Measurements from ENCODE around the gene TMTC2. TPM values are rescaled to one million over a fixed set of nuclear protein-coding genes. Genes with fewer than 3 reads are reported as not detected.

TMTC2 gene
- total and polyA plus RNA-seq, 5 donors from 2014 or later: 0.10 to 6.3 (median 0.21) TPM

GRCh38 chr12:82898441-82898840 lies 211.7 kb downstream of the TMTC2 start:
- H3K4me1 ChIP-seq (ENCODE audit: control insufficient read depth, insufficient read depth, low read length, poor library complexity, severe bottlenecking): no peaks in the 10 kb centered on the region
- H3K36me3 ChIP-seq (ENCODE audit: control insufficient read depth, insufficient read depth, low read length): no peaks in the 10 kb centered on the region
- H3K4me3 ChIP-seq (ENCODE audit: low read depth, low read length): no peak overlapping the region
- Mint-ChIP-seq H3K36me3 (peaks cover 4% of the 10 kb centered on the region), H3K27me3 (no peaks in the 10 kb centered on the region), H3K27ac (no peak overlapping the region), H3K4me3 (no peak overlapping the region), H3K9me3 (peaks cover 0 to 3% (median 0%) of the 10 kb centered on the region in 7 donors), H3K4me1 (no peaks in the 10 kb centered on the region)
- H3K9me3 ChIP-seq (ENCODE audit: control insufficient read depth in 2 of 2, low read length in 2 of 2): no peaks in the 10 kb centered on the region
- DNase-seq (no peak), ATAC-seq (ENCODE audit: low read depth in 2 of 2) (no peak)
- H3K27ac ChIP-seq (ENCODE audit: insufficient read depth, low read length, poor library complexity, severe bottlenecking): no peak overlapping the region
- H3K27me3 ChIP-seq (ENCODE audit: control insufficient read depth, insufficient read depth, low read length): no peaks in the 10 kb centered on the region

- no peak for DNase-seq
- no peaks in the 10 kb centered on the region for H3K36me3 ChIP-seq (ENCODE audit: control insufficient read depth, insufficient read depth, low read length)
- Mint-ChIP-seq H3K27ac (no peak overlapping the region), H3K9me3 (no peaks in the 10 kb centered on the region), H3K4me1 (no peaks in the 10 kb centered on the region), H3K4me3 (no peak overlapping the region), H3K36me3 (no peaks in the 10 kb centered on the region), H3K27me3 (no peaks in the 10 kb centered on the region)
- ATAC-seq (ENCODE audit: low read depth in 2 of 2): no peak
- H3K4me3 ChIP-seq (ENCODE audit: low read depth, low read length): no peak overlapping the region
- no peaks in the 10 kb centered on the region for H3K9me3 ChIP-seq (ENCODE audit: control insufficient read depth in 2 of 2, low read length in 2 of 2)
- no peaks in the 10 kb centered on the region for H3K27me3 ChIP-seq (ENCODE audit: control insufficient read depth, insufficient read depth, low read length)
- no peaks in the 10 kb centered on the region for H3K4me1 ChIP-seq (ENCODE audit: control insufficient read depth, insufficient read depth, low read length, poor library complexity, severe bottlenecking)
- no peak overlapping the region for H3K27ac ChIP-seq (ENCODE audit: insufficient read depth, low read length, poor library complexity, severe bottlenecking)
These were observed 217.6 kb downstream of the TMTC2 start for GRCh38 chr12:82904219-82904790.

GRCh38 chr12:82910246-82910893 lies 223.7 kb downstream of the TMTC2 start:
- no peak overlapping the region for H3K27ac Mint-ChIP-seq

GRCh38 chr12:82912406-82912805 lies 225.7 kb downstream of the TMTC2 start:
- no peaks in the 10 kb centered on the region for H3K4me1 ChIP-seq (ENCODE audit: control insufficient read depth, insufficient read depth, low read length, poor library complexity, severe bottlenecking)
- Mint-ChIP-seq H3K4me1 (no peaks in the 10 kb centered on the region), H3K27ac (no peak overlapping the region), H3K4me3 (no peak overlapping the region), H3K27me3 (no peaks in the 10 kb centered on the region), H3K9me3 (peaks cover 0 to 1% (median 0%) of the 10 kb centered on the region in 7 donors), H3K36me3 (no peaks in the 10 kb centered on the region)
- no peak overlapping the region for H3K4me3 ChIP-seq (ENCODE audit: low read depth, low read length)
- no peaks in the 10 kb centered on the region for H3K9me3 ChIP-seq (ENCODE audit: control insufficient read depth in 2 of 2, low read length in 2 of 2)
- ATAC-seq (ENCODE audit: low read depth in 2 of 2) (no peak), DNase-seq (no peak)
- H3K27ac ChIP-seq (ENCODE audit: insufficient read depth, low read length, poor library complexity, severe bottlenecking): no peak overlapping the region
- H3K36me3 ChIP-seq (ENCODE audit: control insufficient read depth, insufficient read depth, low read length): no peaks in the 10 kb centered on the region
- H3K27me3 ChIP-seq (ENCODE audit: control insufficient read depth, insufficient read depth, low read length): no peaks in the 10 kb centered on the region

More at GRCh38 chr12:82910246-82910893, 223.7 kb downstream of the TMTC2 start:
- Histone ChIP-seq H3K27ac (ENCODE audit: insufficient read depth, low read length, poor library complexity, severe bottlenecking) (no peak overlapping the region), H3K4me3 (ENCODE audit: low read depth, low read length) (no peak overlapping the region), H3K27me3 (ENCODE audit: control insufficient read depth, insufficient read depth, low read length) (no peaks in the 10 kb centered on the region), H3K36me3 (ENCODE audit: control insufficient read depth, insufficient read depth, low read length) (no peaks in the 10 kb centered on the region), H3K4me1 (ENCODE audit: control insufficient read depth, insufficient read depth, low read length, poor library complexity, severe bottlenecking) (no peaks in the 10 kb centered on the region), H3K9me3 (ENCODE audit: control insufficient read depth in 2 of 2, low read length in 2 of 2) (no peaks in the 10 kb centered on the region)
- DNase-seq (no peak), ATAC-seq (ENCODE audit: low read depth in 2 of 2) (no peak)
- Mint-ChIP-seq H3K4me3 (no peak overlapping the region), H3K4me1 (no peaks in the 10 kb centered on the region), H3K9me3 (peaks cover 0 to 1% (median 0%) of the 10 kb centered on the region in 7 donors), H3K36me3 (no peaks in the 10 kb centered on the region), H3K27me3 (no peaks in the 10 kb centered on the region)

GRCh38 chr12:82919388-82920054 lies 232.8 kb downstream of the TMTC2 start:
- H3K4me3 Mint-ChIP-seq: no peak overlapping the region
- ATAC-seq (ENCODE audit: low read depth in 2 of 2) (no peak), DNase-seq (no peak)
- H3K27ac Mint-ChIP-seq: no peak overlapping the region
- no peaks in the 10 kb centered on the region for H3K9me3 ChIP-seq (ENCODE audit: control insufficient read depth in 2 of 2, low read length in 2 of 2)
- no peaks in the 10 kb centered on the region for H3K27me3 ChIP-seq (ENCODE audit: control insufficient read depth, insufficient read depth, low read length)
- H3K4me1 ChIP-seq (ENCODE audit: control insufficient read depth, insufficient read depth, low read length, poor library complexity, severe bottlenecking): no peaks in the 10 kb centered on the region
- H3K36me3 ChIP-seq (ENCODE audit: control insufficient read depth, insufficient read depth, low read length): no peaks in the 10 kb centered on the region
- H3K27me3 Mint-ChIP-seq: no peaks in the 10 kb centered on the region
- H3K27ac ChIP-seq (ENCODE audit: insufficient read depth, low read length, poor library complexity, severe bottlenecking): no peak overlapping the region
- H3K9me3 Mint-ChIP-seq: peaks cover 0 to 1% (median 0%) of the 10 kb centered on the region in 7 donors
- H3K4me3 ChIP-seq (ENCODE audit: low read depth, low read length): no peak overlapping the region
- no peaks in the 10 kb centered on the region for H3K36me3 Mint-ChIP-seq
- H3K4me1 Mint-ChIP-seq: no peaks in the 10 kb centered on the region

GRCh38 chr12:82923935-82924334 lies 237.2 kb downstream of the TMTC2 start:
- Mint-ChIP-seq H3K36me3 (no peaks in the 10 kb centered on the region), H3K27me3 (no peaks in the 10 kb centered on the region), H3K4me1 (no peaks in the 10 kb centered on the region), H3K27ac (no peak overlapping the region), H3K9me3 (peaks cover 0 to 2% (median 0%) of the 10 kb centered on the region in 7 donors), H3K4me3 (no peak overlapping the region)
- no peak overlapping the region for H3K27ac ChIP-seq (ENCODE audit: insufficient read depth, low read length, poor library complexity, severe bottlenecking)
- H3K4me1 ChIP-seq (ENCODE audit: control insufficient read depth, insufficient read depth, low read length, poor library complexity, severe bottlenecking): no peaks in the 10 kb centered on the region
- H3K36me3 ChIP-seq (ENCODE audit: control insufficient read depth, insufficient read depth, low read length): no peaks in the 10 kb centered on the region
- no peak overlapping the region for H3K4me3 ChIP-seq (ENCODE audit: low read depth, low read length)
- no peak for DNase-seq
- H3K27me3 ChIP-seq (ENCODE audit: control insufficient read depth, insufficient read depth, low read length): no peaks in the 10 kb centered on the region
- H3K9me3 ChIP-seq (ENCODE audit: control insufficient read depth in 2 of 2, low read length in 2 of 2): no peaks in the 10 kb centered on the region
- no peak for ATAC-seq (ENCODE audit: low read depth in 2 of 2)

- no peaks in the 10 kb centered on the region for H3K27me3 Mint-ChIP-seq
- Histone ChIP-seq H3K36me3 (ENCODE audit: control insufficient read depth, insufficient read depth, low read length) (no peaks in the 10 kb centered on the region), H3K4me1 (ENCODE audit: control insufficient read depth, insufficient read depth, low read length, poor library complexity, severe bottlenecking) (no peaks in the 10 kb centered on the region), H3K9me3 (ENCODE audit: control insufficient read depth in 2 of 2, low read length in 2 of 2) (no peaks in the 10 kb centered on the region), H3K27me3 (ENCODE audit: control insufficient read depth, insufficient read depth, low read length) (no peaks in the 10 kb centered on the region), H3K27ac (ENCODE audit: insufficient read depth, low read length, poor library complexity, severe bottlenecking) (no peak overlapping the region), H3K4me3 (ENCODE audit: low read depth, low read length) (no peak overlapping the region)
- H3K27ac Mint-ChIP-seq: no peak overlapping the region
- ATAC-seq (ENCODE audit: low read depth in 2 of 2) (no peak), DNase-seq (no peak)
- peaks cover 0 to 2% (median 0%) of the 10 kb centered on the region in 7 donors for H3K9me3 Mint-ChIP-seq
- H3K4me1 Mint-ChIP-seq: no peaks in the 10 kb centered on the region
- H3K36me3 Mint-ChIP-seq: no peaks in the 10 kb centered on the region
- no peak overlapping the region for H3K4me3 Mint-ChIP-seq
These were observed 239.9 kb downstream of the TMTC2 start for GRCh38 chr12:82926630-82927029.

Data from CD4-positive, CD25-positive, alpha-beta regulatory T cell (primary cell).